Islet of Langerhans (tissue), 1 donor: ENCODE results near the gene PSMA2.

Experiments used
- FAIRE-seq: peaks from one replicate; lab custom pipeline; 2011; peaks lifted over from hg19 to GRCh38; lab: Jason Lieb, UNC

The PSMA2 gene

DNA sequence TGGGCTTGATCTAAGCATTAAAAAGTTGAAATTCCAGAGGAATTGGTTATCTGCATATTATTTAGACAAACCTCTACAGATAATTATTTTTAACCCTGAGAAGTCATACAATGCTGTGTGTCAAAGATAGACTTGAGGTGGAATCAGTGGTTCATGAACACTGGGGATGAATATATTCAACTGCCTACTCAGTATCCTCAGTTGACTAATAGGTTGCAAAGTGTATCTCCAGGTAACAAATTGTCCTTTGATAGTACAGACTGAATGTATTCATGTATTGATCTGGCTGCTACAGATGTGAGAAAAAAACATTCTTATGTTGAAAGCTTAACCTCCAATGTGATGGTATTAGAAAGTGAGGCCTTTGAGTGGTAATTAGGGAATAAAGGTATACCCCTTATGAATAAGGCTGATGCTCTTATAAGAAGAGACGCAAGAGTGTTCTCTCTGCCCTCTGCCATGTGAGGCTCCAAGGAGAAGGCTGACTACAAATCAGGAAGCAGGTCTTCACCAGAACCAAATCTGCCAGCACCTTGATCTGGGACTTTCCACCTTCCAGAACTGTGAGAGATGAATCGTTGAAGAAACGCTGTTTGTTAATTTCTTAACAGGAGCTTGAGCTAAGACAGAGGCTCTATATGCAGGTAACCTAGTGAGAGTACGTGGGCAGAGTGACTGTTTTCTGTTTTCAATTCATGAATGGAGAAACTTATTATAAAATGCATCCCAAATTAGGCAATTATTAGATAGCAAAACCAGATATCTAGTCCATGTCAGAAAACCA is 7.7 kb upstream of the PSMA2 start:
- FAIRE-seq = no peak

DNA sequence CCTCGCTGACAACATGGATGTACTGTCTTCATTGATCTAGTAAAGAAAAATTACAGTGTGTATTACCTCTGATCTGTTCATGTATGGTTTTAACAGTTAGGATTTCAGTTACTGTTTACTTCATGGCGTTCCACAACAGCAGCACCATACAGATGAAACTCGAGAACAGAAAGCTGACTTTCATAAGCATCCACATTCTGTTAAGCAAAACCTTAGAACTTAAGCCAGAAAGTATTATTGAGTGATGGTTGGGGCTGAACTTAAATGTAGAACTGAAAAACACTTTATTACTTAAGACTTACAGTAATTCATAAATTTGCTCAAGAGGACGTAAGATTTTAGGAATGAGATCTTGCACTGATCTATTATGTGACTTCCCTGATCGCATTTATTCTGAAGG is 3.9 kb upstream of the PSMA2 start:
- FAIRE-seq = no peak

DNA sequence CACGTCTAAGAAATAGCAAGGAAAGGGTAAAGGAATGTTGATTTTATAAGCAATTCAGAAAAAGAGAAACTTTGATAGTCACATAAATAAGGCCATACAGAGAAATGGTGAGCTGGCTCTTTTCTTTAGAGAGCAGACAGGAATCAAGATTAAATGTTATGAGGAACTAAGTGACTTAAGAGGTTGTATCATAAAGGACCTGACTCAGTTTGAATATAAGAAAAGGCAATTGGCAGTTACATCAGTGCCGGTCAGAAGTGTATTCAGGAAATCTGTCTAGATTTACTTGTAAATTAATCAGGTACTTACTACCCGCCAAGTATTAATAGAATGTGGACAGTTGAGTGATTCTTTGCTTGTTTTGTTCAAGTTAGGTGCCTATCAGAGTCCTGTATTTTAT is 2.3 kb upstream of the PSMA2 start:
- no peak for FAIRE-seq

GRCh38 chr7:42932811-42933591 is 1.0 kb upstream of the PSMA2 start:
- FAIRE-seq = no peak

GRCh38 chr7:42931447-42931833 is 534 bp downstream of the PSMA2 start:
- FAIRE-seq = no peak

DNA sequence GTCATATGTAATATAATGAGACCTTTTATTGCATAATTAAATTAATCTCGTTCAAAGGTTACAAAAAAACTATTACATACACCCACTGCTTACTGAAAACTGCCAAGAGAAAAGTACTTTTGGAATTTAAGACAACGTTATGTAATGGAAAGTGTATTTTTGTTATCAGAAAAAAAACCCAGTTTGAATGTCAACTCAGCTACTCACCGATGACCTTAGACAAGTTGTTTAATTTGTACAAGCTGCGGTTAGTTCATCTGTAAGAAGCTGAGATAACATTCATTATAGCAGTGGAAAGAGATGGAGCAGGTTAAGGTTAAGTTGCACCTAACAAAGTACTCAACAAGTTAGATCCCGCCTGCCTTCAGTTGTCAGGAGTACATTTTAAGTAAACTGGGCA is 1.1 kb downstream of the PSMA2 start:
- FAIRE-seq = no peak

- FAIRE-seq = no peak
Observed at GRCh38 chr7:42929449-42929848, 2.5 kb downstream of the PSMA2 start.

DNA sequence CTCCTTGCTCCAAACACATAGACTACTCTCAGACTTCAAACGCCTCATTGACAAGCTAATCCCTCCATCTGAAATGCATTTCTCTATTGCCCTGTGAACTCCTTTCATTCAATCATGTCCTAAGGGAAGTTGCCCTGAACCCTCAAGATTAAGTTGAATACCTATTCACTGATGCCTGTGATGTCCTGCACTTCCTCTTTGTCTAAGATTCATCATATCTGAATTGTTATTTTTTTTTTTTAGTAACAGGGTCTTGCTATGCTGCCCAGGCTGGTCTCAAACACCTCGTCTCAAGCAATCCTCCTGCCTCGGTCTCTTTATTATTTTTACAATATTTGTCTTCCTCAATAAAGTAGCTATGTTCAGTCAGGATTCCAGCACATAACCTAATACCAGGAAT is 3.2 kb downstream of the PSMA2 start:
- no peak for FAIRE-seq

DNA sequence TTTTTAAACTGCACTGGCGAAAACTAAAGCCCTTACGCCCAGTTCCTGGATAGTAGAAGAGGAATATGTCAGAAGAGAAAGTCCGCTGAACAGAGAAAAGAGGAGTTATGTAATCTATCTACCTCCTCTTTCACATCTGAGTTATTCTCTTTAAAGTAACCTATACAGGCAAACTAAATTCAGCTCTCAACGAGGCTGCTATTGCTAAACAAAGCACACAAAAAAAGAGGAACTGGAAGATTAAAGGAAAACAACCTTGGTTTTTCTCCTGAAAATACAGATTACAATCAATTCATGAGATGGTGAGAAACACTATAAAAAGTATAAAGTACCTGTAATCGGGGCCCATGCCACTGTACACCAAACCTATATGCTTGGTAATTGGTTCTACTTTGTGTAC is 5.8 kb downstream of the PSMA2 start:
- no peak for FAIRE-seq

DNA sequence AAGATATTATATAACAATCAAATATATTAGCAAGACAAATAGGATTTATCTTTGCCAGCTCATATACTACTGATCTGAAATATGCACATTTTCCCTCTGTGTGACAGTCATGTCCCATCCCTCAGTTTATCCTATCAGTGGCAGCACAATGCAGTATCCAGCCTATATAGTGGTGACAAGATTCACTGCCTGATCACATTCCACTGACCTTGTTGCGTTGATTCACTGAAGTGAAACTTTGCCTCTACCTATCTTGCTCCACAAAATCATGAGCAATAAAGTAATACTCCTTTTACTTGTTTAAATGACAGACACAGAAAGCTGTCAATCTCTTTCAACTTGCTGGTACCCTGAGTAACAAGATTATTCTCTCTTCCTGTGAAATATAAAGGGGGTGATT is 6.3 kb downstream of the PSMA2 start:
- FAIRE-seq = no peak

DNA sequence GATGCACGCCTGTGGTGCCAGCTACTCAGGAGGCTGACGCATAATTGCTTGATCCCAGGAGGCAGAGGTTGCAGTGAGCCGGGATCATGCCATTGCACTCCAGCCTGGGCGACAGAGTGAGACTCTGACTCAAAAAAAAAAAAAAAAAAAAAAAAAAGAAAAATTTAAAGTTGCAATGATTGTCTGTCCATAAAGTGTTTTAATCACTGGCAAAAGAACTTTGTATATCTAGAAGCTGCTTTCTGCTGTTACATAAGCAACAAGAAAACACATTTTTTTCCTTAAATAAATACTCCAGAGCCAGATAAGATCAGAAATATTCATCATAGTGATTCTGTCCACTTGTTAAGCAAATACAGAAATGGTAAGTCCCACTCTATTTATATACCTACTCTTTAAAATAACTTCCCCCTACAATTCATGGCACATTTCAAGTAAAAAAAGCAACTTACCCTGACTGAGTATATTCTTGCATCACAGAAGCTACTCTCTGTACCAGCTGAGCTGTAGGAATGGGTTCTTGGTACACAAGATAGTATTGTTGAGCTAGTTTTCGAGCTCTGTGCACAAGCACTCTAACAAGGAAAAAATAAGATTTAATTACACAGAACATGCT is 7.6 kb downstream of the PSMA2 start:
- FAIRE-seq = no peak

DNA sequence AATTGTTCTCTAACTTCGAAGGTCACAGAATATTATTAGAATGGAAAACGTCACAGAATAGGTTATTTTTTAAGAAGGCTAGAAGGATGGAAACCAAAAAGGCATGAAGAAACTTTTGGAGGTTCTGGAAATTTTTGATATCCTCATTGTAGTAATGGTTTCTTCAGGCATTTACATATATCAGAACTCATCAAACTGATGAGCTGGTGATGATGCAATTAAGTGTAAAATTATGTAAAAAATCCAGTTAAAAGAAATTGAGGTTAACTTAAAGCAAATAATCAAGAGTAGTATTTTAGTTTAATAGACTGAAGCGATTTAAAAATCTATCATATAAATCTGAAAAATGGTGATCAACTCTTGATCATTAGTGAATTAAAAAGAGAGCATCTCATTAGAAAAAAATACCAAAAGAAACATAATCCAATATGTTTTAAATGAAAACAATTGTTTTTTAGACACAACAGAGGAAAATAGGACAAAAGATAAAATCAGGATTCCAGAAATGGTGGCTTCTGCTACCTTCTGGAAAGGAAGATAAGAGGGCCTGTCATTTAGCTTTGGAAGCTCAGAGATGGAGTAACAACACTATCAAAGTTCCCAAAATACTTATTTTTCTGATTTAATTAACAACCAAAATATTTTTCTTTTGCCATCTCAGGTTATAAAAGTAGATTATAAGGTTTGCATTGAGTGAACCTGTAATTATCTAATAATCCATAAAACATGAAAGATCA is 9.8 kb downstream of the PSMA2 start:
- FAIRE-seq = no peak

DNA sequence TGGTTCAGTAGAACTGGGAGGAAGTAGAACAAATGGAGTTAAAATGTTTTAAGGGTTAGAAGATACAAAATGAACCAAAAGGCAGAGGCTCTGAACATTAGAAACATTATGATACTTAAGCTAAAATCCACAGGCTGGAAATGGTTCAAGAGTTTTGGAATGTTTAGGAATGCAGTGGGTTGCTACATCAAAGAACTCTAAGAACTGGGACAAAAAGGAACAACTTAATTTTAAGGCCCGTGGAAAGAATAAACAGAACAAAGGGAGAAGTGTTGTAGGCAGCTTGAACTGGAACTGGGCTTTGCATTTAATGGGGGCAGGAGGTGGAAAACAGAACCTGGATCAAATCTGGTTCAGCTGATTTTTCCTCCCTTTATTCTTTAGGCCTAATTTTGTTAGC is 16.6 kb downstream of the PSMA2 start:
- no peak for FAIRE-seq

GRCh38 chr7:42914421-42915045 is 17.4 kb downstream of the PSMA2 start:
- no peak for FAIRE-seq

- no peak for FAIRE-seq
Observed at GRCh38 chr7:42914009-42914408, 18.0 kb downstream of the PSMA2 start.

DNA sequence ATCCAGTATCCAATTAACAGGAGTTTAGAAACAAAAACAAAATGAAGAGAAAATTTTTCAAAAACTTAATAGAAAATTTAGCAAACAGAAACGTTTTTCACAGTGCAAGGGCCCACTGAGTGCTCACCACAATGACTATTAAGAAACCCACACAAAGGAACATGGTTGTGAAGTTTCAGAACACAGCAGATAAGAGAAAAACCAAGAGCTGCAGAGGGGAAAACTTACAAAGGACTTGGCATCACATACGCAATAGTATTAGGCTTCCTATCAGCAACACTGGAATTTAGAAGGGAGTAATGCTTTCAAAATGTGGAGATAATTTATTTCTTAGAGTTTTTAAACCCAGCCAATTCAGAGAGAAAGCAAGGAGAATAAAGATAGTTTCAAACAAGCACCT is 18.4 kb downstream of the PSMA2 start:
- FAIRE-seq = no peak

GRCh38 chr7:42911454-42912447 is 20.2 kb downstream of the PSMA2 start, which contains the start of gene C7orf25:
Gene C7orf25, minus strand, starts transcription at chr7:42912070. Its CDS starts 1,170 bp downstream, at chr7:42910900.
- no peak for FAIRE-seq

DNA sequence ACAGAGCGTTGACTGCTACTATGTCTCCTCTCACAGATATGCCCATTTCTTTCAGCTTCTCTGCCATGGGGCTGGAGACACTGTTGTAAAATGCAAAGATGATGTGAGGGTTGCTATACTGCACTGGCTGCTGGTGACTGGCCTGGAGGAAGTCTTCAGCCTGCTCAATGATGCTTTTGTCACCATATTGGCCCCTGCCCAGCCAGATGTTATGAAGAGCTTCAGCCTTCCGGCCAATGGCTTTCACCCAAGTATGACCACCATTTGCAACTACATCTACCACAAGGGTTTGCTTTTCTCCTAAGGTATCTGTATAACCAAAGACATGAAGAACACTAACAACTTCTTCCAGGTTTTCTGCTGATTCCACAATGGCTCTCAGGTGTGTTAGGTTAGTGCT is 21.7 kb downstream of the PSMA2 start:
- FAIRE-seq = no peak

DNA sequence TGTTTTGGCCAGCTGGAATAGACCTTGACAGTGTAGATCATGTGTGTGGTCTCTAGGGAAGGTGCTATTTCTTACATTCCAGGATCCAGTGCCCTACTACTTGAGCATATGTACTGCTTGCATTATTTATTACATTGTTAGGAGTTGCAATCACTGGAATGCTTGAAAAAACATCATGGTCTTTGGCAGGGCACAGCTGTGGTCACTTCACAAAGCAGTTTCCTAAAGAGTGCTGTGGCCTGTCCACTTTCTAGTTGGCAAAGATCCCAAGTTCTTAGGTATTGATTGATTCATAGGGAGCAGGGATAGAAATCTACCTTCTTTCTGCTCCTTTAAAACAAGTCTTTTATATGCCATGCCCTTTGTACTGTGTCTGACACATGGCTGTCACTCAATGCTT is 24.7 kb downstream of the PSMA2 start:
- no peak for FAIRE-seq

DNA sequence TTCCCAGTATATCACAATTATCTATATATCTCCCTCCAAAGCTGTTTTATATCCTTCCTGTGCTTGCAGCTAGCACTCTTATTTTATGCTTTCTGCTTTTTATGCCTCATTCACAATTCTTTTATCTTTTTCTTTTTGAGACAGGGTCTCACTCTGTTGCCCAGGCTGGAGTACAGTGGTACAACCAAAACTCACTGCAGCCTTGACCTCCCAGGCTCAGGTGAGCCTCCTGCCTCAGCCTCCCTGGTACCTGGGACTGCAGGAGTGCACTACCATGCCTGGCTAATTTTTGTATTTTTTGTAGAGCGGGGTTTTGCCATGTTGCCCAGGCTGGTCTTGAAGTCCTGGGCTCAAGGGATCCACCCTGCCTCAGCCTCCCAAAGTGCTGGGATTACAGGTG is 25.8 kb downstream of the PSMA2 start:
- FAIRE-seq = no peak

- no peak for FAIRE-seq
Observed at GRCh38 chr7:42902331-42902730, 29.6 kb downstream of the PSMA2 start.
